HEK293T (cell line): ENCODE measurements around the gene TMEM51.

Source experiments
- BHLHE40 ChIP-seq: fragments of 450-650 bp; IDR thresholded peaks from 2 replicates; pipeline ENCODE4 v1.6.1; 2016; ENCODE audit warnings: mild to moderate bottlenecking, moderate library complexity, borderline replicate concordance
- ELF4 ChIP-seq: fragments of 450-650 bp; IDR thresholded peaks from 2 replicates; pipeline ENCODE4 v1.6.1; 2017; ENCODE audit warnings: antibody characterized with exemption
- FOXM1 ChIP-seq: fragments of 450-650 bp; IDR thresholded peaks from 2 replicates; pipeline ENCODE4 v1.6.1; 2017; ENCODE audit warnings: mild to moderate bottlenecking, borderline replicate concordance
- NFRKB ChIP-seq: fragments of 450-650 bp; IDR thresholded peaks from 2 replicates; pipeline ENCODE4 v1.6.1; 2016; ENCODE audit warnings: mild to moderate bottlenecking, moderate library complexity
- SP1 ChIP-seq: fragments of 450-650 bp; IDR thresholded peaks from 2 replicates; pipeline ENCODE4 v1.6.1; 2017
- ZNF384 ChIP-seq: fragments of 450-650 bp; IDR thresholded peaks from 2 replicates; pipeline ENCODE4 v1.6.1; 2016

GRCh38 chr1:15132965-15133364 lies 20.6 kb upstream of the TMEM51 start:
- TF ChIP-seq NFRKB (no peak), SP1 (no peak), BHLHE40 (no peak), ELF4 (no peak), ZNF384 (no peak), FOXM1 (no peak)
